DMS79 treated with DMSO at 0.1 percent for 48 hours (cell line): ENCODE measurements around the gene CASP3.
"Not testable (repeated sequence)": the region's sequence is repeated elsewhere in the genome, so short reads cannot be mapped to it uniquely, and the experiment has no call there.

Experiments
- DNase-seq: peaks from one replicate; lab custom pipeline; 2025; lab: John Stamatoyannopoulos, UW

CASP3 gene

GRCh38 chr4:184664445-184665210 lies 15.4 kb upstream of the CASP3 start:
- DNase-seq = no peak

- no peak for DNase-seq
Measured at GRCh38 chr4:184662236-184662635, 13.0 kb upstream of the CASP3 start.

GRCh38 chr4:184660978-184661377 lies 11.7 kb upstream of the CASP3 start:
- DNase-seq = no peak

DNA sequence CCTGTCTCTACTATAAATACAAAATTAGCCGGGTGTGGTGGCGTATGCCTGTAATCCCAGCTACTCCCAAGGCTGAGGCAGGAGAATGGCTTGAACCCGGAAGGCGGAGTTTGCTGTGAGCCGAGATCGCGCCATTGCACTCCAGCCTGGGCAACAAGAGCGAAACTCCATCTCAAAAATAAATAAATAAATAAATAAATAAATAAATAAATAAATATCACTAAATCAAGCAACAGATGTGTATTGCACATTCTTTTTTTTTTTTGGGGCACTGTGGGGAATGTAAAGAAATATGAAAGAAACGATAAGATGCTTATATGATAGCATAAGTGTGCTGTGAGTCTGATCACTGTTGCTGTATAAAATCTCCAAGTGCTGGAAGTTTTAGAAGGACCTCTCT lies 8.6 kb upstream of the CASP3 start:
- not testable (repeated sequence) for DNase-seq

DNA sequence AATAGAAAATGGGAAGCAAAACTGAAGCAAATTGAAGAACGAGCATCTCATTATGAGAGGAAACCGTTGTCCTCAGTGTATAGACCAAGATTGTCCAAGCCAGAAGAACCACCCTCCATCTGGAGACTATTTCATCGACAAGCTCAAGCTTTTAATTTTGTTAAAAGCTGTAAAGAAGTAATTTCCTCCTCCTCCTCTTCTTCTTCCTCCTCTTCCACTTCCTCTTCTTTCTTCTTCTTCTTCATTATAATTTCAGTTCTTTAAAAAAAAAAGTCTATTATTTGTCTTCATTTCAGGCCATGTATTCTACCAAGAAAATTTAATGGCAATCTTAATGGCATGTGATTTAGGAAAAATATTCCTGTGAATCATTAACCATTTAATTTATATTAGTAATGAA lies 7.9 kb upstream of the CASP3 start:
- DNase-seq = no peak

DNA sequence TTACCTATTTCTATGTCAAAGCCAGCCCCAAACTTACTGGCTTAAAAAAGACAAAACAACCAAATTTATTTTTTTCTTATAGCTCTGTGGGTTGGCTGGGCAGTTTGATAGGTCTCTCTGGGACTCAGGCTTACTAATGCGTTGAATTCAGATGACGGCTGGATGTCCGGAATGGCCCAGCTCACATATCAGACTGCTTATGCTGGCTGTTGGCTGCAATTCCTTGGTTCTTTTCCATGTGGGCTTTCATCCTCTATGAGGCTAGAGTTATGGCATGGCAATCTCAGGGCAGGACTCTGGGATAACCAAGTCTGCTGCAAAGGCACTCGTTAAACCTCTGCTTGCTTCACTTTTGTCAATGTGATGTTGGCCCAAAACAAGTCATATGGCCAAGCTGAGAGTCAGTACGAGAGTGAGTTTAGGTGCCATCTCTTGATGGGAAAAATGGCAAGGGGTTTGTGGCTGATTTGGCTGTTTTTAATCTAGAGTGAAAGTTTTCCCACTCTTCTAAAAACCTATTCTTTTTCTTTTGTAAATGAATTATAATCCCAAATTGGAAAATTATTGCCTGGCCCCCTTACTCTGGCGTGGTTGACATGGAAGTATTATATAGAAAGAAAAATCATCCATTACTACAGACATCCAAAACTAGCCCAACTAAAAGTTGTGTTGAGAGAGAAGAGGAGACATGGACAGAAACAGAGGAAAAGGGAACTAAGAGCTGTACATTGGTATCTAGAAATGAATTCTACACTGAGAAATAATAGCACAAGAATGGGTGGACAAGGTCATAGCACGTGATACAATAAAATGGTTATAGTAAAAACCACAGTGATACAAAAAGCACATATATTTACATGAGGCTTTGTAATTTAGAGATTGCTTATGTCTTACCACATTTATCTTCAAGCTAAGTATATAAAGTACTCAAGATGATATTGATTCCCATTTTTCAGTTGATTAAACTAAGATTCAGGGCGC lies 6.9 kb upstream of the CASP3 start:
- no peak for DNase-seq

DNA sequence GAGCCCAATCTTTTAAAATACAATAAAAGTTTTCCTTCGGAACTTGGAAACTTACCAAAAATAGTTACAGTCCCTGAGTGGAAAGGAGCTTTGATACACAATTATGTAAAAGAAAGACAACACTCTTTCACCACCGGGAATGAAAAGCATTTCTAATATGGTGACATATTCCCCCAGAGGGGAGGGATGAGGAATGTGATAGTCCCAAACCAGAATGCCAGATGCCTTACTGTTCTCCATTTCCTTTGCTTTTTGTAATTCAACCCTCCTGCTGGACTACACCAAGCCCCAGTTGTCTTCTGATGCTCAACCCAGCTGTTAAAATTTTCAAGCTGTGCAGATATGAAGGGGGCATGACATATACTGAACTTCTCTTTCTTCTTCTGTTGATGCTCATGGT lies 4.4 kb upstream of the CASP3 start:
- no peak for DNase-seq

DNA sequence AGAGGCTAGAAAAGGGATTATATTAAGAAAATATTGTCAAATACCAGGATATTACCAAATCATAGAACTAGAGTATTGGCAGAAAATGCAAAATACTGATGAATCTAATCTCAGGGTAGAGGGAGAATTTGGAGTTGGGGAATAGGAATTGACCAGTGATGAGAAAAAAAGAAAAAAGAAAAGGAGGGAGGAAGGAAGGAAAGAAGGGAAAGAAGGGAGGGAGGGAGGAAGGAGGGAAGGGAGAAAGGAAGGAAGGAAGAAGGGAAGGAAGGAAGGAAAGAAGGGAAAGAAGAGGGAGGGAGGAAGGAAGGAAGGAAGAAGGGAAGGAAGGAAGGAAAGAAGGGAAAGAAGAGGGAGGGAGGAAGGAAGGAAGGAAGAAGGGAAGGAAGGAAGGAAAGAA lies 3.4 kb upstream of the CASP3 start:
- not testable (repeated sequence) for DNase-seq

DNA sequence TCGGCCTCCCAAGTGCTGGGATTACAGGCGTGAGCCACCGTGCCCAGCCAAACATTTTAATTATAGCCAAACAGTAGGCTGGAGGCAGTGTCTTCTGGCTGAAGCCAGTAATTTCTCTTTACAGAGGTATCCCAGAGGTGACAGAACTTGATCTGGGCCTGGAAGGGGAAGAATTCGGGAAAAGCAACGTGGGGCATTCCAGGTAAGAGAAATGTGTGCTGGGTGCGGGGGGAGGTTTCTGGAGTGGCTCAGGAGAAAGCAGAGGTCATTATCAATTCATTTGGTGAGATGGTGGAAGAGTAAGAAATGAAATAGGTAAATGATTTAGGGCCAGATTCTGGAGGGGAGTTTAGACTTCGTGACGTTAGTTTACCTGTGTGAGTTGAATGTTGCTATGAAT lies 2.7 kb upstream of the CASP3 start:
- no peak for DNase-seq

- no peak for DNase-seq
Measured at GRCh38 chr4:184649971-184650855, 966 bp upstream of the CASP3 start.

GRCh38 chr4:184648313-184649025 lies 778 bp downstream of the CASP3 start:
- peak; percentile 17 for DNase-seq

- no peak for DNase-seq
Measured at GRCh38 chr4:184648054-184648312, 1.3 kb downstream of the CASP3 start.

DNA sequence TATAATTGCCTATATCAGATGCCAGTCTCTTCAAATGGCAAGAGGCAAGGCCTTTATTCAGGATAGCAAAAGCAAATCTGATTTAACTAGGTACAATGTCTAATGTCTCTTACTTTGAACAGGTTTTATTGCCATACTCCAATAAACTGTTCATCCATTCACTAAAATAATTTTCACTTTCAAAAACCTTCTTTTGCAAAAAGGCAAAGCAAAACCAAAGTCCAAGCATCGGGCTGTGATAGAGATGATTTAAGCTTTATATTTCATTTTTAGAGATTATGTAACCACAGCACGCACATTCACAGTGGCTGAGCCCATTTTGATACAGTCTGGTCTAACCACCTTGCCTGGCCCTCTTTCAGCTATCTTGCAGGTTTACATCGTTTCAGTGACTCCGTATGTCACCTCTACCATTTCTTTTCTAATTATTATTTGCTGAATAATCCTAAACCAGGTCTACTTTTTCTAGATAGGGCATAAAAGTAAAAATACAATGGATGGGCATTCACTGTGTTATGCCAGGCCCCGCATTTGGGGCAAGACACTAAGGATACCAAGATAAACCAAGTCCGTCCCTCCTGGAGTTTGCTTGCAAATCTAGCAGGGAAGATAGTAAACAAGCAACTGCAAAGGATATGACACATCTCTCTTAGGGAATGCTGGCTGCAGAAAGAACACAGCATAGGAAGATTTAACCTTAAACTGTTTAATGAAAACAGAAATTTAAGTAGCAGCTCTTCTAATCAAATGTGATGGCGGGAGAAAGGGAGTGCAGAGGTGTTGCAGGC lies 1.8 kb downstream of the CASP3 start:
- DNase-seq = no peak

DNA sequence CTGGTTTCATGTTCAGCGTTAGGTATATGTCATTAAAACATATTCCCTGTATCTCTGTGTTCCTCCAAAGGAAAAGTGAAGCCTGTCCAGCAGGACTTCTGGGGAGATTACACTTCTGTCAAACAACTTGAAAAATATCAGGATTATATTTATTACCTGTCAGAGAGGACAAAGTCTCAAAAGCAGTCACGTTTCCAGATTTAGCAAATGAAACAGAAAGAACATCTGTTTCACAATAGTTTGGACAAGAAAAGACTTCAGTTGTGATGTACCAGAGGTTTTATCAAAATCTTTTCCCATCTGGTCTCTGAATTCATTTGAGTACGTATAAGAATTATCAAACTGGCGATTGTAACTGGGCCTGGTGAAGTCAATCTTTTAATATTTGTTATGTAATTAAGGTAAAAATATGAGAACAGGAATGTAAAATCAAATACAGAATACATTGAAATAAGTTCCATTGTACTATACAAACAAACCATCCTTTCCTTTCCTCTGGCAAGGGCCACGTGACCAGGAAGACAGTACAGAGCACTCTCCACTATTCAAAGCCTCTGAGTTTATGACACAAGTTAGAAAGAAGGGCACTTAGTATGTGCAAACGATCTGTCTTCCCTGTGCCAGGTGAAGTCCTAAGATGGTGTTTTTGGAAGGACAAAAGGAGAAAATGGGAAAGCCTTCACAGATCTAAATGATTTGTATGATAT lies 3.2 kb downstream of the CASP3 start:
- DNase-seq = no peak

- no peak for DNase-seq
Measured at GRCh38 chr4:184644553-184645307, 4.5 kb downstream of the CASP3 start.

GRCh38 chr4:184643731-184644130 lies 5.5 kb downstream of the CASP3 start:
- DNase-seq = no peak

DNA sequence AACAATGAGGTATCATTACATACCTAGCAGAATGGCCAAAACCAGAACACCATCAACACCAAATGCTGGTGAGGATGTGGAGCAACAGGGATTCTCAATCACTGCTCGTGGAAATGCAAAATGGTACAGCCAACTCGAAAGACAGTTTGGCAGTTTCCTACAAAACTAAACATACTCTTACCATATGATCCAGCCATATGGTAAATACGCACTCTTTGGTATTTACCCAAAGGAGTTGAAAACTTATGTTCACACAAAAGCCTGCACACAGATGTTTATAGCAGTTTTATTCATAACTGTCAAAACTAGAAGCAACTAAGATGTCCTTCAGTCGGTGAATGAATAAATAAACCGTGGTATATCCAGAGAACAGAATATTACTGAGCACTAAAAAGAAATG lies 7.8 kb downstream of the CASP3 start:
- DNase-seq = no peak

GRCh38 chr4:184641022-184641421 lies 8.2 kb downstream of the CASP3 start:
- DNase-seq = no peak

DNA sequence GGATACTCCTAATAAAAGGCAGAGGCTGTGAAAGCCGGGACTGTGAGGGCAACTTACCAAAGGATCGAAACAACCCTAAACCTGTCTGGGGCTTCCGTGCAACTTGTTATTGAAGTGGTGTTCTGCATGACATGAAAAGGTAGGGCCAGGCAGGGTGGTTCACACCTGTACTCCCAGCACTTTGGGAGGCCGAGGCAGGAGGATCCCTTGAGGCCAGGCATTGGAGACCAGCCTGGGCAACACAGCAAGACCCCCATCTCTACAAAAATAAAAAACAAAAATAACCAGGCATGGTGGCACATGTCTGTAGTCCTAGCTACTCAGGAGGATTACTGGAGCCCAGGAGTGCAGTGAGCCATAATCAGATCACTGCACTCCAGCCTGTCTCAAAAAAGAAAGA lies 12.3 kb downstream of the CASP3 start:
- no peak for DNase-seq

- DNase-seq = no peak
Measured at GRCh38 chr4:184636144-184636543, 13.1 kb downstream of the CASP3 start.
